GM06990 (cell line): ENCODE results near the gene CENPN.

Source experiments
- DNase-seq: peaks from one replicate; pipeline ENCODE4 v3.0.0-alpha.2; 2011; ENCODE audit not compliant: insufficient read length; ENCODE audit errors: extremely low read depth
- H3K27me3 ChIP-seq: replicated peaks from 2 replicates; pipeline ENCODE4 v1.6.0; 2011; ENCODE audit warnings: low read length; ENCODE audit not compliant: control insufficient read depth, insufficient read depth
- H3K36me3 ChIP-seq: 2 replicates; pipeline ENCODE4 v1.5.1; 2011; ENCODE audit warnings: low read length; ENCODE audit not compliant: control insufficient read depth, insufficient read depth
- H3K4me3 ChIP-seq: replicated peaks from 2 replicates; pipeline ENCODE4 v1.5.1; 2011; ENCODE audit warnings: low read depth, mild to moderate bottlenecking, control low read depth, low read length
- TF ChIP-seq, protein P1 (sequence below): IDR thresholded peaks from 2 replicates; pipeline ENCODE4 v1.5.1; 2011; ENCODE audit warnings: low read length, control low read depth, mild to moderate bottlenecking, inconsistent platforms; ENCODE audit not compliant: insufficient read depth, poor library complexity, severe bottlenecking

Gene CENPN

DNA sequence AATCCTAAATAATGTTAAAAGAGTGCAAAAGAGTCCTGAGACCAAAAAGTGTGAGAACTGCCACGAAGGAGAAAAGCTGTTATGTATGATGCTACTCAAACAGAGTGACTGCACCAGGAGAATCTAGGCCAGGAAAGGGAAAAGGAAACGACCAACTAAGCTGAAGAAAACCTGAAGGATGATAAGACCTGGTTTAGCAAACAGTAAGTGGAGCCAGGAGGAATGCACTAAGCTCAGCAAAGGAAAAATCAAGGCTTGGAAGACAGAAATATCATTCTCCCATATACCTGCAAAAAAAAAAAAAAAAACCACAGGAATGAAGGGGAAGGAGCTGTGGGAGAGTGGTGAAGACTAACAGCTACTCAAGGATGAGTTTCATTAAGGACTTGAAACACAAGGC is 21.4 kb upstream of the CENPN start:
- no peak for DNase-seq
- Histone ChIP-seq H3K4me3 (no peak overlapping the region), H3K36me3 (no peaks in the 10 kb centered on the region), H3K27me3 (no peaks in the 10 kb centered on the region)
- TF ChIP-seq, protein P1, sequence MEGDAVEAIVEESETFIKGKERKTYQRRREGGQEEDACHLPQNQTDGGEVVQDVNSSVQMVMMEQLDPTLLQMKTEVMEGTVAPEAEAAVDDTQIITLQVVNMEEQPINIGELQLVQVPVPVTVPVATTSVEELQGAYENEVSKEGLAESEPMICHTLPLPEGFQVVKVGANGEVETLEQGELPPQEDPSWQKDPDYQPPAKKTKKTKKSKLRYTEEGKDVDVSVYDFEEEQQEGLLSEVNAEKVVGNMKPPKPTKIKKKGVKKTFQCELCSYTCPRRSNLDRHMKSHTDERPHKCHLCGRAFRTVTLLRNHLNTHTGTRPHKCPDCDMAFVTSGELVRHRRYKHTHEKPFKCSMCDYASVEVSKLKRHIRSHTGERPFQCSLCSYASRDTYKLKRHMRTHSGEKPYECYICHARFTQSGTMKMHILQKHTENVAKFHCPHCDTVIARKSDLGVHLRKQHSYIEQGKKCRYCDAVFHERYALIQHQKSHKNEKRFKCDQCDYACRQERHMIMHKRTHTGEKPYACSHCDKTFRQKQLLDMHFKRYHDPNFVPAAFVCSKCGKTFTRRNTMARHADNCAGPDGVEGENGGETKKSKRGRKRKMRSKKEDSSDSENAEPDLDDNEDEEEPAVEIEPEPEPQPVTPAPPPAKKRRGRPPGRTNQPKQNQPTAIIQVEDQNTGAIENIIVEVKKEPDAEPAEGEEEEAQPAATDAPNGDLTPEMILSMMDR: no peak

DNA sequence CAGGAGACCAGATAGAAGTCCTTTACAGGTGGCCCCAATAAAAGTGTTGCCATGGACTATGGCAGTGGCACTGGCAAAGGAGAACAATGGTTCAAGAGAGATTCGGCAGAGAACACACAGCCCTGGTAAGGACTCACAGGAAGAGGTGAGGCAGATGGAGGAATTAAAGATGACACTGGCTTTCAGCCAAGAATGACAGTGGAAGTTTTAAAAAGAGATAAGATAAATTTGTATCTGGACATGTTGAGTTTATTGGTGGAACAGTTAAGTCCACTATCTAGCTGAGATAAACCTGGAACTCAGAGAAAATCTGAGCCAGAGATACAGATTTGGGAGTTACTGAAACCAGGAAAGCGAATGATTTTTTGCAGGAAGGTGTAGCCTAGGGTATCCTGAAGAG is 20.5 kb upstream of the CENPN start:
- TF ChIP-seq, protein P1: no peak
- DNase-seq: no peak
- no peaks in the 10 kb centered on the region for H3K27me3 ChIP-seq
- H3K36me3 ChIP-seq: no peaks in the 10 kb centered on the region; the same call in 1 of the 2 replicates
- H3K4me3 ChIP-seq: no peak overlapping the region

DNA sequence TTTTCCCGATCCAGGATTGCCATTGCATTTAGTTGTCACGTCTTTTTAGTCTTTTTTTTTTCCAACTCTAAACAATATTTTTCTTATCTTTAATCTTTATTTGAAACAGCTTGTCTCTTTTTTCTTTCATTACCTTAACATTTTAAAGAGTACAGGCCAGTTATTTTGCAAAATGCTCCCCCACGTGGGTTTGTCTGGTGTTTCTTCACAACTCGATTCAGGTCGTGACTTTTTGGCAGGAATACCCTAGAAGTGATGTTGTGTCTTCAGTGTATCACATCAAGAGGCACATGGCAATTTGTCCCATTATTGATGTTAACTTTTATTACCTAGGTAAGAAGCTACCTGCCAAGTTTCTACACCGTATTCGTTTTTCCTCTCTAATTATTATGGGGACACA is 18.3 kb upstream of the CENPN start:
- DNase-seq: no peak
- Histone ChIP-seq H3K4me3 (no peak overlapping the region), H3K27me3 (no peaks in the 10 kb centered on the region), H3K36me3 (no peaks in the 10 kb centered on the region; the same call in 1 of the 2 replicates)
- TF ChIP-seq, protein P1: no peak

DNA sequence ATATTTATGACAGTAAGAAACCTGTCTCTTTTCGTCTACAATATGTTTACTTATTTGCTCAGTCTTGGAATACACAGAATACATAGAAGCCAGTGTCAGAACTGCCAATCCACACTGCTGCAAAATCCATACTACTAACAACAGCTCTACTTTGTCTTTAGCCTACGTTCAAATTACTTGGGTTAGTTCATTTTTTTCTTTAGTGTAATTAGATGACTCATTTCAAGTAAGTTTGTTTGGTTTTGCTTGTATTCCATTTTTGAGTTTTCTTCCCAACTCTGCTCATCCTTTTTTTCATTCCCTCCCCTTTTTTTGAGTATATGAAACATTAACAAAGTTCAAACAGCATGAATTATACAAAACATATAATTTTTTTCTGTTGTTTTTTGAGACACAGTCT is 17.2 kb upstream of the CENPN start:
- no peak for DNase-seq
- H3K4me3 ChIP-seq: no peak overlapping the region
- no peaks in the 10 kb centered on the region for H3K27me3 ChIP-seq
- TF ChIP-seq, protein P1: no peak
- H3K36me3 ChIP-seq: no peaks in the 10 kb centered on the region; the same call in 1 of the 2 replicates

DNA sequence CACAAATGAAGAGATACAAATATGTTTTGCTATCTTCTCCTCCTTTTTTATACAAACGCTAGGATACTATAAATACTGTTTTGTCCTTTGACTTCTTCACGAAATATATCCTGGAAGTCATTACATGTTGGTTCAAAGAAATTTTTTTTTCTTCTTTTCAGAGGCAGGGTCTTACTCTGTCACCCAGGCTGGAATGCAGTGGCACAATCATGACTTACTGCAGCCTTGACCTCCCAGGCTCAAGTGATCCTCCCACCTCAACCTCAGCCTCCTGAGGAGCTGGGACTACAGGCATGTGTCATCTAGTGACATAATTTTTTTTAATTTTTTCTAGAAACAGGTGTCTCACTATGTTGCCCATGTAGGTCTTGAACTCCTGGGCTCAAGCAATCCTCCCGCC is 16.4 kb upstream of the CENPN start:
- TF ChIP-seq, protein P1: no peak
- no peak overlapping the region for H3K4me3 ChIP-seq
- no peaks in the 10 kb centered on the region for H3K27me3 ChIP-seq
- no peaks in the 10 kb centered on the region; the same call in 1 of the 2 replicates for H3K36me3 ChIP-seq
- no peak for DNase-seq

DNA sequence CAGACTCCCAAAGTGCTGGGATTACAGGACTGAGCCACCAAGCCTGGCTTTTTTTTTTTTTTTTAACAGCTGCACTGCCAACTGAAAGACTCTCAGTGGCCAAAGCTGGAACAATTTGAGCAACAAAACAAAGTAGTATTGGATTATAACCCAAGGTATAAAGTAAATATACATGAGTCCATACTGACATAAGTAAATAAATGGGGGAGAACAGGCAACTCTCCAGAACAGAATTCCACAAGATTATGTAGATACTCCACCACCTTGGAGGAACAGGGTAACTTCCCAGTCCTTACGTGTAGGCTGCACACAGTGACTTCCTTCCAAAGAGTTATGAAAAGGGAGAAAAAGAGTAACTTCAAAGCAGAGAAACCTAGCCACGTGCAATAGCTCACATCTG is 16.0 kb upstream of the CENPN start:
- DNase-seq: no peak
- H3K4me3 ChIP-seq: no peak overlapping the region
- no peaks in the 10 kb centered on the region; the same call in 1 of the 2 replicates for H3K36me3 ChIP-seq
- TF ChIP-seq, protein P1: no peak
- H3K27me3 ChIP-seq: no peaks in the 10 kb centered on the region
